Osteoblast (primary cell): ENCODE data around the gene LSM14A. TPM values are rescaled to one million over a fixed set of nuclear protein-coding genes. Genes with fewer than 3 reads are reported as not detected.

Source experiments
- DNase-seq: peaks from one replicate; pipeline ENCODE4 v3.0.0; 2011; ENCODE audit warnings: low spot score, mixed read lengths; ENCODE audit not compliant: insufficient read length; ENCODE audit errors: missing footprints
- H2AFZ ChIP-seq: 2 replicates; pipeline ENCODE4 v1.6.0; 2011; ENCODE audit warnings: mild to moderate bottlenecking, low read length
- H3K27ac ChIP-seq: 2 replicates; pipeline ENCODE4 v1.5.1; 2011; ENCODE audit warnings: mild to moderate bottlenecking, low read depth, low read length, moderate library complexity
- H3K27me3 ChIP-seq: 2 replicates; pipeline ENCODE4 v1.6.0; 2012; ENCODE audit warnings: mild to moderate bottlenecking, control low read depth, inconsistent platforms, low read length, moderate library complexity; ENCODE audit not compliant: insufficient read depth
- H3K36me3 ChIP-seq: 2 replicates; pipeline ENCODE4 v1.5.1; 2011; ENCODE audit warnings: mild to moderate bottlenecking, low read length, control low read depth, moderate library complexity; ENCODE audit not compliant: insufficient read depth
- H3K4me1 ChIP-seq: 2 replicates; pipeline ENCODE4 v1.5.1; 2011; ENCODE audit warnings: mild to moderate bottlenecking, low read length, control low read depth, moderate library complexity; ENCODE audit not compliant: insufficient read depth
- H3K4me2 ChIP-seq: 2 replicates; pipeline ENCODE4 v1.6.0; 2011; ENCODE audit warnings: mild to moderate bottlenecking, low read length; ENCODE audit not compliant: insufficient read depth
- H3K4me3 ChIP-seq: fragments of 200-600 bp; sonication (generic); 3 replicates; pipeline ENCODE4 v1.5.1; 2012; ENCODE audit warnings: mild to moderate bottlenecking, low read length, inconsistent platforms; ENCODE audit not compliant: insufficient read depth
- H3K79me2 ChIP-seq: 2 replicates; pipeline ENCODE4 v1.6.0; 2012; ENCODE audit warnings: mild to moderate bottlenecking, low read length, control low read depth, inconsistent platforms; ENCODE audit not compliant: insufficient read depth
- H3K9me3 ChIP-seq: 2 replicates; pipeline ENCODE4 v1.5.1; 2011; ENCODE audit warnings: low read depth, low read length, control low read depth
- H4K20me1 ChIP-seq: 2 replicates; pipeline ENCODE4 v1.6.0; 2012; ENCODE audit warnings: mild to moderate bottlenecking, low read length, control low read depth; ENCODE audit not compliant: insufficient read depth
- CTCF ChIP-seq: IDR thresholded peaks from 2 replicates; pipeline ENCODE4 v1.5.1; 2011; ENCODE audit warnings: mild to moderate bottlenecking, low read depth, low read length, moderate library complexity; ENCODE audit errors: extremely low read depth
- total RNA-seq: library from RNA; depleted of rRNA; stranded (reverse); fragments of >200 nt; gene quantifications from 2 replicates; pipeline ENCODE4 v1.2.3, GENCODE V29; 2012

LSM14A gene
- total RNA-seq, 1 donor: 85.8 TPM

GRCh38 chr19:34228762-34229161 lies 56.5 kb downstream of the LSM14A start:
- peak overlapping the region; percentile 12 for H3K27ac ChIP-seq

DNA sequence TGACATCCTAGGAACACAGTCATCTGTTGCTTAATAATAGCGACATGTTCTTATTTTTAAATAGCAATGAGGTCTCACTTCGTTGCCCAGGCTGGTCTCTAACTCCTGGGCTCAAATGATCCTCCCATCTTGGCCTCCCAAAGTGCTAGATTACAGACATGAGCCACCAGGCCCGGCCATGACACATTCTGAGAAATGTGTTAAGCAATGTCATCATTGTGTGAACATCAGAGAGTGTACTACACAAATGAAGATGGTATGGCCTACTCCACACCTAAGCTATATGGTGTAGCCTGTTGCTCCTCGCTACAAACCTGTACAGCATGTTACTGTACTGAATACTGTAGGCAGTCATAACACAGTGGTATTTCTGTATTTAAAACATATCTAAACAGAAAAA lies 57.4 kb downstream of the LSM14A start:
- Histone ChIP-seq H3K4me2 (no peak overlapping the region), H3K27me3 (no peaks in the 10 kb centered on the region), H3K4me3 (no peak overlapping the region), H3K79me2 (peaks cover 10% of the 10 kb centered on the region), H2AFZ (no peak overlapping the region), H3K36me3 (peaks cover 55% of the 10 kb centered on the region), H3K27ac (no peak overlapping the region), H3K4me1 (peaks cover 47% of the 10 kb centered on the region), H4K20me1 (peaks cover 10% of the 10 kb centered on the region), H3K9me3 (no peaks in the 10 kb centered on the region)
- no peak for DNase-seq
- TF ChIP-seq CTCF: no peak

More at GRCh38 chr19:34228762-34229161, 56.5 kb downstream of the LSM14A start:
- Histone ChIP-seq H3K4me1 (peaks cover 52% of the 10 kb centered on the region), H2AFZ (no peak overlapping the region), H4K20me1 (peaks cover 18% of the 10 kb centered on the region), H3K36me3 (peaks cover 63% of the 10 kb centered on the region), H3K4me3 (no peak overlapping the region), H3K27me3 (no peaks in the 10 kb centered on the region), H3K9me3 (no peaks in the 10 kb centered on the region), H3K79me2 (peaks cover 15% of the 10 kb centered on the region), H3K4me2 (no peak overlapping the region)
- no peak for TF ChIP-seq CTCF
- DNase-seq: no peak

- H3K4me2 ChIP-seq: no peak overlapping the region
- H3K36me3 ChIP-seq: peaks cover 51% of the 10 kb centered on the region
- peaks cover 39% of the 10 kb centered on the region for H3K4me1 ChIP-seq
- no peak overlapping the region for H2AFZ ChIP-seq
- TF ChIP-seq CTCF: no peak
- no peaks in the 10 kb centered on the region for H3K9me3 ChIP-seq
- no peak for DNase-seq
- no peak overlapping the region for H3K4me3 ChIP-seq
- H3K27me3 ChIP-seq: no peaks in the 10 kb centered on the region
- H4K20me1 ChIP-seq: peaks cover 4% of the 10 kb centered on the region
- peaks cover 8% of the 10 kb centered on the region for H3K79me2 ChIP-seq
- H3K27ac ChIP-seq: no peak overlapping the region
These were observed 58.5 kb downstream of the LSM14A start for GRCh38 chr19:34230820-34231219.

GRCh38 chr19:34231439-34231838 lies 59.1 kb downstream of the LSM14A start:
- DNase-seq: no peak
- peaks cover 41% of the 10 kb centered on the region for H3K4me1 ChIP-seq
- no peaks in the 10 kb centered on the region for H3K27me3 ChIP-seq
- H3K4me3 ChIP-seq: no peak overlapping the region
- no peak for TF ChIP-seq CTCF
- H4K20me1 ChIP-seq: peaks cover 6% of the 10 kb centered on the region
- no peak overlapping the region for H3K4me2 ChIP-seq
- H3K27ac ChIP-seq: no peak overlapping the region
- peaks cover 46% of the 10 kb centered on the region for H3K36me3 ChIP-seq
- peaks cover 6% of the 10 kb centered on the region for H3K79me2 ChIP-seq
- no peaks in the 10 kb centered on the region for H3K9me3 ChIP-seq
- H2AFZ ChIP-seq: no peak overlapping the region
